HepG2 (cell line): ENCODE results near the gene C16orf89. TPM values are rescaled to one million over a fixed set of nuclear protein-coding genes. Genes with fewer than 3 reads are reported as not detected.

Experiments
- ADNP ChIP-seq: sonication (generic); formaldehyde crosslinking; IDR thresholded peaks from 2 replicates; pipeline ENCODE4 v1.4.0; 2020; ENCODE audit warnings: missing genetic modification reagents
- AGO1 ChIP-seq: fragments of 200-400 bp; formaldehyde crosslinking; IDR thresholded peaks from 2 replicates; pipeline ENCODE4 v1.6.1; 2017; ENCODE audit warnings: mild to moderate bottlenecking, low read depth, low read length, moderate library complexity; ENCODE audit not compliant: poor library complexity, severe bottlenecking
- ATF3 ChIP-seq: sonication (generic); formaldehyde crosslinking; IDR thresholded peaks from 2 replicates; pipeline ENCODE4 v1.4.0; 2020; ENCODE audit warnings: missing genetic modification reagents
- CBX1 ChIP-seq: IDR thresholded peaks from one replicate; pipeline ENCODE4 v1.6.1; 2016; ENCODE audit warnings: antibody characterized with exemption, low read depth
- CBX5 ChIP-seq: sonication (generic); formaldehyde crosslinking; IDR thresholded peaks from 2 replicates; pipeline ENCODE4 v1.4.0; 2020; ENCODE audit warnings: missing genetic modification reagents, borderline replicate concordance
- FOSL1 ChIP-seq: sonication (generic); formaldehyde crosslinking; IDR thresholded peaks from 2 replicates; pipeline ENCODE4 v1.9.0; 2021; ENCODE audit warnings: missing genetic modification reagents, borderline replicate concordance
- FOSL2 ChIP-seq: sonication (generic); formaldehyde crosslinking; IDR thresholded peaks from 2 replicates; pipeline ENCODE4 v1.4.0; 2020; ENCODE audit warnings: missing genetic modification reagents
- GABPA ChIP-seq, 2 experiments: IDR thresholded peaks; 2 replicates each; pipeline ENCODE4 v1.6.1; 2011 to 2016; ENCODE audit warnings: low read depth in 2 of 2, low read length in 1 of 2, missing biosample characterization in 1 of 2, missing genetic modification characterization in 1 of 2
- GMEB2 ChIP-seq: IDR thresholded peaks from 2 replicates; pipeline ENCODE4 v1.6.1; 2016; ENCODE audit warnings: missing biosample characterization, missing genetic modification reagents, low read depth
- IKZF4 ChIP-seq: sonication (generic); formaldehyde crosslinking; IDR thresholded peaks from 2 replicates; pipeline ENCODE4 v1.5.1; 2020; ENCODE audit warnings: borderline replicate concordance, mild to moderate bottlenecking, low read depth, missing genetic modification reagents; ENCODE audit errors: not compliant biosample characterization
- KDM4B ChIP-seq: sonication (generic); formaldehyde crosslinking; IDR thresholded peaks from 2 replicates; pipeline ENCODE4 v1.4.0; 2020; ENCODE audit warnings: missing genetic modification reagents
- KLF15 ChIP-seq: sonication (generic); formaldehyde crosslinking; IDR thresholded peaks from 2 replicates; pipeline ENCODE4 v1.8.1; 2023; ENCODE audit warnings: borderline replicate concordance, mild to moderate bottlenecking, inconsistent platforms, missing genetic modification reagents, mixed read lengths
- MAFF ChIP-seq: IDR thresholded peaks from 2 replicates; pipeline ENCODE4 v1.6.1; 2011; ENCODE audit warnings: low read depth, low read length, improper control_type of control experiment
- MEIS2 ChIP-seq: sonication (generic); formaldehyde crosslinking; IDR thresholded peaks from 2 replicates; pipeline ENCODE4 v1.9.0; 2021; ENCODE audit warnings: mild to moderate bottlenecking, missing genetic modification reagents
- NR2C2 ChIP-seq: sonication (generic); formaldehyde crosslinking; IDR thresholded peaks from 2 replicates; pipeline ENCODE4 v1.4.0; 2020; ENCODE audit warnings: missing genetic modification reagents, mild to moderate bottlenecking, moderate library complexity, borderline replicate concordance
- RXRB ChIP-seq: IDR thresholded peaks from 2 replicates; pipeline ENCODE4 v1.6.1; 2016; ENCODE audit warnings: borderline replicate concordance, missing genetic modification reagents, missing compliant biosample characterization
- ZFP41 ChIP-seq: sonication (generic); formaldehyde crosslinking; IDR thresholded peaks from 2 replicates; pipeline ENCODE4 v1.4.0; 2020; ENCODE audit warnings: mild to moderate bottlenecking, missing genetic modification reagents, borderline replicate concordance
- ZIK1 ChIP-seq: sonication (generic); formaldehyde crosslinking; IDR thresholded peaks from 2 replicates; pipeline ENCODE4 v1.5.0; 2020; ENCODE audit warnings: mild to moderate bottlenecking, low read depth, missing genetic modification reagents, borderline replicate concordance
- ZNF224 ChIP-seq: sonication (generic); formaldehyde crosslinking; IDR thresholded peaks from 2 replicates; pipeline ENCODE4 v1.5.0; 2020; ENCODE audit warnings: mild to moderate bottlenecking, missing genetic modification reagents
- ZNF234 ChIP-seq: sonication (generic); formaldehyde crosslinking; conservative IDR thresholded peaks from 2 replicates; pipeline ENCODE4 v1.5.1; 2020; ENCODE audit warnings: mild to moderate bottlenecking, missing genetic modification reagents
- ZNF350 ChIP-seq: sonication (generic); formaldehyde crosslinking; IDR thresholded peaks from 2 replicates; pipeline ENCODE4 v1.4.0; 2020; ENCODE audit warnings: mild to moderate bottlenecking, low read depth, missing genetic modification reagents, borderline replicate concordance
- ZNF543 ChIP-seq: sonication (generic); formaldehyde crosslinking; IDR thresholded peaks from 2 replicates; pipeline ENCODE4 v1.4.0; 2020; ENCODE audit warnings: mild to moderate bottlenecking, missing genetic modification reagents
- ZNF737 ChIP-seq: sonication (generic); formaldehyde crosslinking; IDR thresholded peaks from 2 replicates; pipeline ENCODE4 v1.5.0; 2020; ENCODE audit warnings: missing genetic modification reagents, mild to moderate bottlenecking, borderline replicate concordance
- ZNF766 ChIP-seq: sonication (generic); formaldehyde crosslinking; IDR thresholded peaks from 2 replicates; pipeline ENCODE4 v1.5.0; 2020; ENCODE audit warnings: missing genetic modification reagents, borderline replicate concordance
- ZNF782 ChIP-seq: sonication (generic); formaldehyde crosslinking; IDR thresholded peaks from 2 replicates; pipeline ENCODE4 v1.4.0; 2020; ENCODE audit warnings: missing genetic modification reagents, mild to moderate bottlenecking, borderline replicate concordance
- ZNF800 ChIP-seq: sonication (generic); formaldehyde crosslinking; IDR thresholded peaks from 2 replicates; pipeline ENCODE4 v1.4.0; 2020; ENCODE audit warnings: missing genetic modification reagents
- ZSCAN30 ChIP-seq: sonication (generic); formaldehyde crosslinking; IDR thresholded peaks from 2 replicates; pipeline ENCODE4 v1.5.0; 2020; ENCODE audit warnings: mild to moderate bottlenecking, missing genetic modification reagents
- polyA plus RNA-seq, 8 experiments: library from polyadenylated mRNA; depleted of rRNA in 3 of 8; stranded (reverse) in 7 of 8; unstranded in 1 of 8; fragments of >200 nt; fragmentation: Illumina TruSeq in 4 of 8; extraction: Trizol in 4 of 8; gene quantifications; 2 replicates each; pipeline versions ENCODE4 v1.2.1 to v1.2.3, GENCODE V29; 2011 to 2016; ENCODE audit warnings: low read depth in 4 of 8, missing spikeins in 1 of 8, mixed read lengths in 1 of 8; ENCODE audit not compliant: insufficient read depth in 1 of 8
- total RNA-seq, 5 experiments: library from RNA; depleted of rRNA; stranded (reverse); fragments of >200 nt; fragmentation: Illumina TruSeq; extraction: Trizol; gene quantifications; 2 replicates each; pipeline ENCODE4 v1.2.3, GENCODE V29; 2016; ENCODE audit warnings: low read depth in 1 of 5

Gene C16orf89
- total and polyA plus RNA-seq, 2 of the 13 experiments (the other 11 are each of a cell fraction or from before 2014, with no cell fraction given): 1.9 to 3.4 TPM

GRCh38 chr16:5071681-5072333 lies 6.1 kb upstream of the C16orf89 start, which contains the start of gene ALG1 (continued):
- TF ChIP-seq FOSL2 (CRISPR knock-in tag): peak; percentile 60
- TF ChIP-seq NR2C2: peak; percentile 41; the same call in 1 of the 2 replicates
- peak; percentile 79 for TF ChIP-seq AGO1
- peak; percentile 94 for TF ChIP-seq ZNF737 (CRISPR knock-in tag)
- TF ChIP-seq ZNF543: peak; percentile 96; the same call in 1 of the 2 replicates
- peak; percentile 76; the same call in 1 of the 2 replicates for TF ChIP-seq ZNF800 (CRISPR knock-in tag)
- peak; percentile 98 for TF ChIP-seq ZNF350 (CRISPR knock-in tag)
- peak; percentile 74 for TF ChIP-seq RXRB (CRISPR knock-in tag)
- TF ChIP-seq ZNF766 (CRISPR knock-in tag): peak; percentile 70; the same call in 1 of the 2 replicates
- no peak for TF ChIP-seq GMEB2 (CRISPR knock-in tag)
- peak; percentile 99 for TF ChIP-seq CBX1
- no peak for TF ChIP-seq GABPA (IDR thresholded peaks at IDR 0.05; ENCODE audit: low read depth, low read length)
- peak; percentile 53; the same call in 1 of the 2 replicates for TF ChIP-seq GABPA (CRISPR knock-in tag; IDR thresholded peaks at IDR 0.05; ENCODE audit: low read depth)
- peak; percentile 94 for TF ChIP-seq MEIS2 (CRISPR knock-in tag)
- peak; percentile 63; the same call in 1 of the 2 replicates for TF ChIP-seq ZFP41 (CRISPR knock-in tag)
- peak; percentile 90; the same call in 1 of the 2 replicates for TF ChIP-seq ZNF224
- TF ChIP-seq ZNF234 (CRISPR knock-in tag): 0 out of 2 replicates have a peak, but pooled peaks have one; percentile 27
- TF ChIP-seq CBX5 (CRISPR knock-in tag): peak; percentile 93
- TF ChIP-seq ZSCAN30: no peak
- peak; percentile 88; the same call in 1 of the 2 replicates for TF ChIP-seq ZNF782 (CRISPR knock-in tag)
- TF ChIP-seq ADNP (CRISPR knock-in tag): no peak
- peak; percentile 91 for TF ChIP-seq ZIK1 (CRISPR knock-in tag)
- TF ChIP-seq KLF15 (CRISPR knock-in tag): peak; percentile 90
- TF ChIP-seq IKZF4 (CRISPR knock-in tag): peak; percentile 99
- TF ChIP-seq KDM4B (CRISPR knock-in tag): peak; percentile 87
- TF ChIP-seq MAFF: 0 out of 2 replicates have a peak, but pooled peaks have one; percentile 1
- no peak for TF ChIP-seq FOSL1
- TF ChIP-seq ATF3 (CRISPR knock-in tag): peak; percentile 50; the same call in 1 of the 2 replicates
